Astrocyte (in vitro differentiated cells and primary cell): ENCODE measurements around the gene FJX1.

Experiments used
- CTCF ChIP-seq: IDR thresholded peaks from 2 replicates; pipeline ENCODE4 v1.5.1; 2011; ENCODE audit warnings: low read depth, mild to moderate bottlenecking, inconsistent platforms, low read length, moderate library complexity; ENCODE audit not compliant: insufficient read depth
- EZH2 ChIP-seq: IDR thresholded peaks from 2 replicates; pipeline ENCODE4 v1.6.1; 2012; ENCODE audit warnings: mild to moderate bottlenecking, low read length, inconsistent platforms; ENCODE audit not compliant: insufficient read depth

DNA sequence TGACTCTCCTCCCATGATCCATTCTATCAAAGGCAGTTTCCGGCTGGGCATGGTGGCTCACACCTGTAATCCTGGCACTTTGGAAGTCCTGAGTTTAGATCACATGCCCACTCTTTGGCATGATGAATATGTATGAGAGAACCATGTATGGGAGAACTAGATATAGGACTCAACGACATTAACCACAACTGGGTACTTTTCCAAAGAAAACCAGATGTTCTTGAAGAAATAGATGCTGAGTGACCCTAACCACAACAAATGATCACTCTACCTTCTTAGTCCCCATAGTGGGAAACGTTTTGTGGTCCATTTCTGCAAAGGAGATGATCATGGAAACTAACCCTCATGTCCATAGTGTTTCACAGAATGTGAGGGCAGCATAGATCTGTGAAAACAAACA, 13.6 kb downstream of the FJX1 start:
- TF ChIP-seq CTCF (no peak), EZH2 (no peak)
